AML-193 (cell line): ENCODE measurements around the gene TBC1D22A.
"Not testable (repeated sequence)": the region's sequence is repeated elsewhere in the genome, so short reads cannot be mapped to it uniquely, and the experiment has no call there.

ENCODE experiments used
- DNase-seq, 2 experiments: peaks; one replicate each; lab custom pipeline; 2025; lab: John Stamatoyannopoulos, UW

TBC1D22A gene

DNA sequence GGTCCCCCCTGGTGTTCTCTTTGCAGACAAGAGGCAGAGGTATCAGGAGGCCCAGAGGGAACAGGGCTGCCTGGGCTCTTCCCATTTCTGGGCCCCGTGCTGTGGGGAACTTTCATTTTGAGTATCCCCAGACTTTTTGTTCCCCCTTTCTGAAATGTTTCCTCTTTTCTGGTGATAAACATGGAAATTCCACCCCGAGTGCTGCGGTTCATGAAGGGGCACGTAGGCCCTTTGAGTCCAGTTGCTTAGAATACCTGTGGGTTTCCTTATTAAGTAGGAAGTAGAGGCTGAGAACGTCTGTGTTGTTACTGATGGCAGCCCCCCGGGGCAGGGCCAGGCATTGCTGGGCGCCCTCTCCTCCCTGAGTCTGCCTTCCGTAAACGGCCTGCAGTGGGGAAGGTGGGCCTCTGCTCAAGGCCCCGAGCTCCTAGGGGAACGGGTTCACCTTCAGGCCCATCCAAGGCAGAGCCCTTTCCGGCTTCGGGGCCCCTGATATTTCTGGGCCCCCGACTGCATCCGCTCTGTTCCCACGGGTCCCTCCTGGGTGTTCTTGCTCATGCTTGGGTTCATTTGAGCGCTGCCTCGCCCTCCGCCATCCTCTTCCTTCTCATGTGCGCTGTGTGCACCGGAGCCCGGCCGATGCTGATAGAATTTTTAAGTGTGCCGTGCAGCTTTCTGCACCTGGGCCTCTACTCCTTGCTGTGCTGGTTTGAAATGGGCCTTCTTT is 12.0 kb downstream of the TBC1D22A start:
- DNase-seq = no peak

DNA sequence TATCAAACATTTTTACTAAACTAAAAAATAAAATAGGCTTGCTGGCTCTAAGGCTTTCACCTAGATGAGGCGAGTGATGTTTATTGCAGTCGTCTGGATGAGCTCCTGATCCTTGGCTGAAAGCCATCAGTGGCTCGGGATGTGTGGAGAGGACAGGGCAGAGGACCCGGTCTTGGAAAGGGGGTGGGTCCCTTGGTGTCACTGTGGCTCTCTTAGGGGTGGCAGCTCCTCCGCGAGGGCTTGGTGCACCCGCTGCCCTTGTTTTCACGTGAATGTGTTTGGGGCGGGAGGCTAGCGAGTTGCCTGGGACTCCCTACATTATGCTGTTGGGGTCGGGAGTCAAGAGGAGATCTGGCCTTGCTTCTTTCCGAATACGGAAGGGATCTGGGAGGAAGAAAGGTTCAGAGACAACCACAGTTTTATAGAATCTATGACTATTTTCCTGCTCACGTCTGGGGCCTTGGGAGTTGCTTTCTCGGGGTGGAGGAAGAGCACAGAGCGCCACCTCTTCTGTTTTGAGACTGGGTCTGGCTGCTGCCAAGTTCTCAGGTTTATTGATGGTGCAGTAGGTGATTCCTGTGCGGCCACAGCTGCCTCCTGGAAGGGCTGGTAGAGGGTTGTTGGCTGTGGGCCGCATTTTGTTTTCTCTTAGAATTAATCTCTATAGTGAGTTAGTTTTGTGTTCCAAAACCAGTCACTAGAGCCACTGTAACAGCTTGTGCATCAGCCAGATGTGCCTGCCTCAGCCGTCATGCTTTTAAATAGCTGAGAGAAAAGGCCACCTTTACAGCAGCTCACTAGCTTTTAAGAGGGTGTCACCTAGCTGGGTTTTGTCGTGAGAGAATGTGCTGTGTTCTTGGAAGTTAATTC is 12.8 kb downstream of the TBC1D22A start:
- no peak for DNase-seq

DNA sequence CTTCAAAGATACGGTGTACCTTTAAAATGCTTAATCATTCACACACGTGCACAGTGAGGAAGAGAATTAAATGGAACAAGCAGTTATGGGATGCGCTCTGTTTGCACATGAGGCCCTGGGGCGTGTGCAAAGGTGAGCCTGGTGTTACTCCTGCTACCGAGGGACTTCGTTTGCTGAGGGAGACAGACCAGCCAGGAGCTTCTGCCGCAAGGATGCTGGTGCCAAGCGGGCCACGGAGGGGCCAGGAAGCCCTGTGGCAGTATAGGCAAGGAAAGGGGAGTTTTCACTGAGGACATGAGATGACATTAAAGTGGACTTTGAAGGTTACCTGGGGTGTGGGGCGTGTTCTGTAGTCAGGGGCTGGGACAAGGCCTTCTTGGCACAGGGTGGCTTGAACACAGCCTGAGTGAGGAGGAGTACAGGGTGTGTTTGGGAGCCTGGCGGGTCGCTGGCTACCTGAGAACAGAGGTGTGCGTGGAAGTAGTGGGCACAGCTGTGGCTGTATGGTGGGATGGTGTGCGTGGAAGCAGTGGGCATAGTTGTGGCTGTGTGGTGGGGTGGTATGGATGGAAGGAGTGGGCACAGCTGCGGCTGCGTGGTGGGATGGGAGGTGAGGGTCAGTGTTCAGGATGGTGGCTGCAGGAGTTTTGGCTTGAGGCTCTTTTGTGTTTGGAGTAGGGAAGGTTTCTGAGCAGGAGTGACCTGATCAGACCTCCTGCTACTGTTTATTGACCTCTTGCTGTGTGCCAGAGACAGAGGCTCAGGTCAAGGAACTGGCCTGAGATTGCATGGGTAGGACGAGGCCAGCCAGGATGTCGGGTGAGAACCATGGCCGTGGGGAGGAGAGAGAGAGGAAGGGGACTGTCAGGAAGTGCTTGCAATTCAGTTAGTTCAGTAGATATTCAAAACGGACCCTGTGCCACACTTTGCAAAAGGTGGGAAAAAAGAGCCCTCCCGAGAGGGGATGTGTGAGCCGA is 13.7 kb downstream of the TBC1D22A start:
- no peak for DNase-seq

DNA sequence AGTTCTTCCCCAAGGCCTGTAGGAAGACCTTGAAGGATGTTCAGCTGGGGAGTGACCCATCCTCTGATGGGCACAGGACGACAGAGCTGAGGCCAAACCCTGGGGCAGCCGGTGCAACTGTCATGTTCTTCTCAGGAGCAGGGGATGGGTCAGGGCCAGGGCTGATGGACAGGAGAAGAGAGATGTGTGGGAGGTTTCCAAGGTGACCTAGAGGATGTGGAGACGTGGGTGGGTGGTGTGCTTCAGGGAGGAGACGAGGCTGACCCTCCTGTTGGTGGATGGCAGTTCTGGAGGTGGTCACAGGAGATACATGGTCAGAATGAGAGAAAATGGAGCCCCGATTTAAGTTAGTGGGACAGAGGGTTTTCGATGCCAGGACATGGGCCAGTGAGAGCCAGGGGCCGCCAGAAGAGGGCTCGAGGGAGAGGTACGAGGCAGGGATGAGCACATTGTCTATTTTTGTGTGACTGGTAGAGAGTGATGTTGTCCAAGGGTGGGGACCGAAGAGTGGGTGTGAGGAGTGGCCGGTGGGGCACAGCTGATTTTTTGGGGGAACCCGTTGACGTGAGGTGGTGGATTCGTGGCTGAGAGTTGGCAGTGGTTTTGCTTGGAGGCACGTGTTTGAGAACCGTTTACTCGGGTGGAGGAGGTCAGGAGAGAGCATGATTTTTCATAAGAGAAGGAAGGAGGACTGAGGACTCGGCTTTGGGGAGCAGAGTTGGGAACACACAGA is 14.6 kb downstream of the TBC1D22A start:
- DNase-seq = no peak

DNA sequence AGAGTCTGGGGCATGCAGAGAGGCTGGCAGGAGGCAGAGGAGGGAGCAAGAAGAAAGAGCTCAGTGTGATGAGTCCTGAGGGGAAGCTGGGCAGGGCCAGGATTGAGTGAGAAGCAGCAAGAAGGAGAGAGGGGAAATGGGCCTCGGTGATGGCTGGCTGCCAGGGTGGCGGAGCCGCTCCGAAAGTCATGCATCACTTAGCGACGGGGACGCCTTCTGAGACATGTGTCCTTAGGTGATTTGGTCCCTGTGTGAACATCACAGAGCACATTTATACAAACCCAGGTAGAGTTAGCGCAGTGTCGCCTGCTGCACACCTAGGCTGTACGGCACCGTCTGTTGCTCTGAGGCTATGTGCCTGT is 15.1 kb downstream of the TBC1D22A start:
- no peak for DNase-seq

DNA sequence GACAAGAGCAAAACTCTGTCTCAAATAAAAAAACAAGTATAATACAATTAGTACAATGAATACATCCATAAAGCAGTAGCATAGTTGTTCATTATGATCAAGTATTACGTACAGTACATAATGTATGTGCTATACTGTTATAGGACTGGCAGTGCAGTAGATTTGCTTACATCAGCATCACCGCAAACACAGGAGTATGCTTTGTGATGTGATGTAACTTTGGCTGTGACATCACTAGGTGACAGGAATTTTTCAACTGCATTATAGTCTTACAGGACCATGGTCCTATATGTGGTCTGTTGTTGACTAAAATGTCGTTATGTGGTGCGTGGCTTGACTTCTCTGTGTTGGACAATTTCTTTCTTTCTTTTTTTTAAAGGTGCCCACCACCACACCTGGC is 16.6 kb downstream of the TBC1D22A start:
- DNase-seq = no peak

DNA sequence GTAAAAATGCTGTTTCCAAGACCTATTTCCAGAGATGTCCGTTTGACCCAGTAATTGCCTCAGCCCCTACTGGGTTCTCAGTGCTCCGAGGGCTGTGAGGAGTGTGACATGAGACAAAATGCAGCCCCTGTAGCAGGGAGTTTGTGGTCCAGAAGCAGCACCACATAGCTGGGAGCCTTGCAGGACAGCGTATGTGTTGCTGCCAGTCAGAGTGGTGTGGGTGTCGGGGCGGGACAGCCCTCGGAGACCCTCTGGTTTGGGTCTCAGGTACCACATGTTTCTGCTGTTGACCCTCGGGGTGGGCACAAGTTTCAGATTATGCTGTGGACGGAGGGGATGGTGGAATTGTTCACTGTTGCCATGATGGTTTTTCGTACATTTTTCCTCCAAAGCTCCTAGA is 17.2 kb downstream of the TBC1D22A start:
- no peak for DNase-seq

DNA sequence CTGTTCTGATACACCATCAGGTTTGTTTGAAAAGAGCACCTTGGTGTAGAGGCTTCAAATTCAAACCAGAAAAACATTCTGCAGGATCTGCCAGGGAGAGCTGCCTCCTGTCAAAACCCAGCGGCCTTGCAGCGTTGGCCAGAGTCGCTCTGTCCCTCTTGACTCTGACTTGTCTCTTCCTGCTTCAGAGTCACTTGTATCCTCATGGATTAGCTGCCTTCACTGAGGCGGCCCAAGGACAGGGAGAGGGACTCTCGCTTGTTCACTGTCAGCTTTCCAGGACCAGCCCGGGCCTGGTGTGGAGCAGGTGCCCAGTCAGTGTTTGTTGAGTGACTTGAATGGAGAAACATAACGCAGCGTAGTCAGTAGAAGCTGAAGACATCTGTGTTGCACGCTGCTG is 18.0 kb downstream of the TBC1D22A start:
- DNase-seq = no peak

DNA sequence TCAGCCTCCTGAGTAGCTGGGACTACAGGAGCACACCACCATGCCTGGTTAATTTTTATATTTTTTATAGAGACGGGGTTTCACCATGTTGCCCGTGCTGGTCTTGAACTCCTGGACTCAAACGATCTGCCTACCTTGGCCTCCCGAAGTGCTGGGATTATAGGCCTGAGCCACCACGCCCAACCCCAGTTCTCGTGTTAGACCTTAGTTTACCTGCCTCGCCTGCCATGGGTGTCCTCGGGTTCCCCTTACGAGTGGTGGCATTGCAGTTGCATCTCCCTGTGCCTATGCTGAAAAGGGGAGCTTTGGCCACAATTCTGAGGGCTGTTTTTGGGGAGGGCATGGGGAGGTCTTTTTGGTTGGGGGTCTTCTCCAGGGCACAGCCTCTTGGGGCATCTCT is 18.8 kb downstream of the TBC1D22A start:
- no peak for DNase-seq

DNA sequence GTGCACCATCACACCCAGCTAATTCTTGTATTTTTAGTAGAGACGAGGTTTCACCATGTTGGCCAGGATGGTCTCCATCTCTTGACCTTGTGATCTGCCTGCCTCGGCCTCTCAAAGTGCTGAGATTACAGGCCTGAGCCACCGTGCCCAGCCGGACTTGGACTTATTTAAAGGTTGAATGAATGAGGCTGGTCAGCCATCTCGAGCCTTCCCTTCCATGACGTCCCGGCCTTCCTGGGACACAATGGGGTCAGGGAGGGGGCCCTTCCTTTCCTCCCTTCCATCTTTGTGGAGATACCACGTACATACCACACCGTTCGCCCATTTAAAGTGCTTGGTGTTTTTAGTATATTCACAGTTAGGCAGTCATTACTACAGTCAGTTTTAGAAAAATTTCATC is 19.8 kb downstream of the TBC1D22A start:
- DNase-seq = not testable (repeated sequence)

DNA sequence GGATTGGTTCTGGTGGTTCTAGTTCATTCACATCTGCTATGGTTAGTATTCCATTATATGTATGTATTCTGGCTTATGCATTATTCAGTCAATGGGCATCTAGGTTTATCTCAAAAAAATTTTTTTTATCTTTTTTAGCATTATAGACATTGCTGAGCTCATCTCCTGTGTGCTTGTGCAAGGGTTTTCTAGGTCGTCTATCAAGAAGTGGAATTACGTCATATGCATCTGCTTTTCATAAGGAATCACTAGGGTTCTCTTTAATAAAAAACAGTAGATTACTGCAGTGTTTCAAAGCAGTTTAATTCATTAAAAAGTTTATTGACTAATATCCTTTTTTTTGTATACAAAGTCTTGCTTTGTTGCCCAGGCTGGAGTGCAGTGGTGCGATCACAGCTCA is 21.3 kb downstream of the TBC1D22A start:
- DNase-seq = no peak

DNA sequence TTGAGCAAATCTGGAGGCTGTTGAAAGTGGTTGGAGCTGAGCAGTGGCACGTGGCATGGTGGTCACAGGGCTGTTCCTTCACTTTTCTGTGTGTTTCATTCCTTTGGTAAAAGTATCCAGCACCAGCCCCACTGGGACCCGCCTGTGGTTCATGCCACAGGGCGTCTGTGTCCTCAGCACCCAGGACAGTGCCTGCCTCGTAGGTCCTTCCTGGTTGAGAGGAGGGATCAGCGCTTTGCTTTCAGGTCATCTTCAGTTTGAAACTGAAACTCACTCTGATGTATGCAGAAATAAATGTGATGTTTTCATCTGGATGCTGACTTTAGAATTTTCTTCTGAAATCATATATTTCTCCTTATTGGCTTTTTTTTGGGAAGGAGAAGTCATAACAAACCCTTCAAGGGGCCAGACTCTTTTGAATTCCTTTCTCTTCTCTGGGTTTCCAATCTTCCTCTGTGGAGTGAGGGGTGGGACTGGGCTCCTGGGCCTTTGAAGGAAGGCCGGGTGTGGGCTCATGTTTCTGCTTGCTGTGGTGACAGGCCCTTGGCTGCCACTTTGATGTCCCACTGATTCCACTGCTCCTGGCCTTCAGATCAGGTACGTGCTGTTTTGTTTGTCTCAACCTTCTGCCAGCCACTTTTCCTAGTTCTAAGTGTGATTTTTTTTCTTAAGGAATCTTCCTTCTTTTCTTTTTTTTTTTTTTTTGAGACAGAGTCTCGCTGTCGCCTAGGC is 26.2 kb downstream of the TBC1D22A start:
- DNase-seq = no peak

DNA sequence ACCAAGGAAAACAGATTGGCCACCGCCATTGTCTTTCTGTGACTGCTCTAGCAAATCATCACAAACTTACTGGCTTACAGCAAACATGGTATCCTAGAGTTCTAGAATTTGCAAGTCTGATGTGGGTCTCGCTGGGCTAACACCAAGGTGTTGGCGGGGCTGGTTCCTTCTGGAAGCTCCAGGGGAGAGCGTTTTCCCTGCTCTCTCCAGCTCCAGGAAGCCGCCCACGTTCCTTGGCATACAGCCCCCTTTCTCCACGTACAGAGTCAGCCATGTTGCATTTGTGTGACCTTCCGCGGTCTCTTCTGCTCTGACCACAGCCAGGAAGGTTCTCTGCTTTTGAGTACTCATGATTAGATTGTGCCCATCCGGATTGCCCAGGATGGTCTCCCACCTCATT is 27.5 kb downstream of the TBC1D22A start:
- no peak for DNase-seq

DNA sequence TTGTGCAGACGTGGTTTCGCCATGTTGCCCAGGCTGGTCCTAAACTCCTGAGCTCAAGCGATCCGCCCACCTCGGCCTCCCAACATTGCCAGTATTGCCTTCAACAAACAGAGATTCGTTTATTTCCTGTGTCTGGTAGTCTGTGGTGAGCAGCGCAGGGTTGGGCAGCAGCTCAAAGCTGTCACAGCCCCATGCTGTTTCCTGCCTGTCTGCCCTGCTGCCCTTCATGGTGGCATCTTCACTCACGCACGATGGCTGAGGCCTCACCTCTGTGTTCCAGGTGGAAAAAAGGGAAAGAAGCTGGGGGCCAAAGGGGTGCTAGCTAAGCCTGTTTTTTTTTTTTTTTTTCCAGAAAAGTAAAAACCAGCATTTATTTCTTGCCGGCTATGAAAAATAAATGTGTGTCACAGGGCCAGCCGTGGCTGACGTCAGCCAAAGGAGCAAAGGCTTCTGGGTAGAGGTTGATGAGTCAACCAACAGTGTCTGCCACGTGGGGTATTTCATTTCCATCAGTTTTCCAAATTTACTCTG is 28.8 kb downstream of the TBC1D22A start:
- DNase-seq = peak; percentile 58 to 68

DNA sequence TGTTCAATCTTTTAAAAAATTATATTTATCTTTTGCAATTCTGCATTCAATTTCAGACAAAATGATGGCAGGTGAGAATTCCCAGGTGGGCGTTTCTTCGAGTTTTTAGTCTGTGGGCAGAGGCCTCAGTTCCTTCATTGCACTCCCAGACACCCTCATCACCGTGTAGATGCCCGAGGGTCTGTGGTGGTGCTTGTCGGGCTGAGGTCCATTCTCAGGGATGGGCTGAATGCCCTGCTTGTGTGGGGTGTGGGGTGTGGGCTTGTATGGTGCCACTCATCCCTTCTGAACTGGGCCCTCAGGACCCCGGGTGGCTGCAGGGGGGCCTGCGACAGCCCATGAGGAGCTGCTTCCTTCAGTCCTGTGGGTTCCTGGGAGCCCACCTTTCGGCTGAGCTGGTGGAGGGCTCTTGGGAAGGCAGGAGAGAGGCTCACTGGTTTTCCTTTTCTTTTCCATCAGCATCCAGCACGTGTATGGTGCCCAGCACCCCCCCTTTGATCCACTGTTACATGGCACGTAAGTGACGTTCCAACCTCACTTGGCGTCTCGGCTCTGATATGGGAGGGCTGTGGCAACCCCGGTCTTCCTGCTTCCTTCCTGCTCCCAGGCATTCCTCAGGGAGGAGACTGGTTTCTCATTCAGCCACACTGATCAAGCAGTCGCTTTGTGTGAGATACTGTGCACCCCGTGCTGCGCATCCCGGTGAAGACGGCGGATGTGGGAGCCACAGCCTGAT is 29.8 kb downstream of the TBC1D22A start:
- no peak for DNase-seq

DNA sequence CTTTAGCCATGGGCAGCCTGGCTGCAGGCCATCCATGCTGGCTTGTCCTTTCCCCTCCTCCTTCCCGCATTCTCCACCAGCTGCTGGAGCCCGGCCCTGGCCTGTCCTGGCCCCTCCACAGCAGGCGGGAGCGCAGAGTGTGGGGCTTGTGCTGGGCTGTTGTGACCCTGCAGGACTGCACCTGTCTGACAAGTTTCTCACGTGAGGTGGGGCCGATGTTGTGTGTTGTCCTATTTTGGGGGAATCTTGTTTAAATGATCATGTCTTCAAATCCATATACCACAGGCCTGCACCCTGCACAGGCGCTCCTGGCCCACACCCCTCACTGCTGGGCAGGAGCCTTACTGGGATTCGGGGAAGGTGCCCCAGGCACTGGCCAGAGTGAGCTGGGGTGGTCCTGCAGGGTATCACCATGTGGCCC is 30.4 kb downstream of the TBC1D22A start:
- no peak for DNase-seq

DNA sequence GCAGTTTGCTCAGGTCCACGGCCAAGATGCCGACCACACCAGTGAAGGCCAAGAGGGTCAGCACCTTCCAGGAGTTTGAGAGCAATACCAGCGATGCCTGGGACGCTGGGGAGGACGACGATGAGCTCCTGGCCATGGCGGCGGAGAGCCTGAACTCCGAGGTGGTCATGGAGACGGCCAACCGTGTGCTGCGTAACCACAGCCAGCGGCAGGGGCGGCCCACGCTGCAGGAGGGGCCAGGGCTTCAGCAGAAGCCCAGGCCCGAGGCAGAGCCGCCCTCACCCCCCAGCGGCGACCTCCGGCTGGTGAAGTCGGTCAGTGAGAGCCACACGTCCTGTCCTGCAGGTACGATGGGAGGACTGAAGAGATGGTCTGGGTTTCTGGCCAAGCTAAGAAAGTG is 31.0 kb downstream of the TBC1D22A start:
- no peak for DNase-seq

DNA sequence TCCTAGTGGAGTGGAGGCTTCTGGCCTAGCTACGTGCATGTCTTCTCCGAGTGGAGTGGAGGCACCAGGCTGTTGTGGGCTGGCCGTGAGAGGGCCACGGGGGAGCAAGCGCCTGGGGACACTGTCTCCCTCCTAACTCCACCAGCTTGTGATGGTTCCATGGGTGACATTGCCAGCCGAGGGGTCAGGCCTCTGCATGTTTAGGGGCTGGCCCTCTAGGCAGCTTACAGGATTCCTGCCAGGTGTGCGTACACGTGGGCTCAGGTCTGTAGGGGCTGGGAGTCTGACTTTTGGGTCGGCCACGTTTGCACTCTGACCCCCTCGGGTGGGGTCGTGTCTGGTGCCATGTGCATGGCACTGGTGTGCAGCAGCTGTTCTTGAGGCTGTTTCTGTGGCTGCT is 31.6 kb downstream of the TBC1D22A start:
- DNase-seq = no peak

DNA sequence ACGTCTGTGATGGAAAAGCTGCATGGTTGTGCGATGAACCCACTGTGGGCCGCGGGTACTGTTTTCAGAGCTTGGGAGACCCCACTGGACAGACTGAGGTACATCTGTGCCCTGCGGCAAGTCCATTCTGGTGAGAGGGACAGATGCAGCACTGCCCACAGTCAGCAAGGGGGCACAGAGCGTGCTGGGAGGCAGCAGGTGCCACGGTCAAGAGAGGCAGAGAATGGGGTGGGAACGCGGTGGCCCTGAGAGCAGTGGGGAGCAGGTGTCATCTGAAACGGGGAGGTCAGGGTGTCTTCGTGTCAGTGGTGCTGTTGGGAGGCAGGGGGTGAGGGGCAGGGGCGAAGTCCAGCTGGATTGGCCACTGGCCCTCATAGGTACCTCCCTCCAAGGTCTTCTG is 32.0 kb downstream of the TBC1D22A start:
- DNase-seq = no peak

DNA sequence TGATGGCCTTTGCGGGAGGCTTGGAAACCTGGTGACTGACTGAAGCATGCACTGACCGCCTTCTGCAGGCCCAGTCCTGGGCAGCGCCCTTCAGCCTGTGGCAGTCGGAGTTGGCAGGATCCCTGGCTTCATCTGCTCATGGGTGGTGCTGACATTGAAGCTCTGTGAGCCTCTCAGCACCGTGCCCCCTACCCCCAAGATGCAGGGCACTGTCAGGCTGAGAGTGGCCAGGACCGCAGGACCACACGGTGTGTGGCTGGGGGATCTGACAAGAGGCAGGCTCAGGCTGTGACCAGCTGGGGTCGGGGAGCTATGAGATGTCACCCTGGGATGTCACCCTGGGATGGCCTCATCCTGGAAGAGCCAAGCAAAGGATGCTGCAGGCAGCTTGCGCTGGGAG is 32.7 kb downstream of the TBC1D22A start:
- no peak for DNase-seq
